NCI-H345 (cell line): Measurements from ENCODE around the gene GIPC1.
"Not testable (repeated sequence)": the region's sequence is repeated elsewhere in the genome, so short reads cannot be mapped to it uniquely, and the experiment has no call there.

ENCODE experiments used
- DNase-seq: peaks from one replicate; lab custom pipeline; 2025; lab: John Stamatoyannopoulos, UW

Gene GIPC1

GRCh38 chr19:14496029-14496833, at the start of gene GIPC1:
GIPC1 (minus strand) TSS chr19:14496127; CDS start chr19:14482976, 13,151 bp downstream.
- peak; percentile 93 for DNase-seq

- DNase-seq = no peak
These were observed 49.8 kb upstream of the GIPC1 start for GRCh38 chr19:14545716-14546082.

- DNase-seq = peak; percentile 96
These were observed 49.2 kb upstream of the GIPC1 start for GRCh38 chr19:14544977-14545715.

GRCh38 chr19:14544047-14544446, 48.1 kb upstream of the GIPC1 start:
- DNase-seq = no peak

GRCh38 chr19:14542711-14543328, 46.9 kb upstream of the GIPC1 start:
- no peak for DNase-seq

- DNase-seq = not testable (repeated sequence)
These were observed 46.1 kb upstream of the GIPC1 start for GRCh38 chr19:14541979-14542378.

GRCh38 chr19:14540741-14541525, 45.0 kb upstream of the GIPC1 start:
- DNase-seq = no peak

GRCh38 chr19:14536926-14537692, 41.2 kb upstream of the GIPC1 start:
- DNase-seq = no peak

GRCh38 chr19:14533450-14533849, 37.5 kb upstream of the GIPC1 start:
- no peak for DNase-seq

GRCh38 chr19:14530506-14530905, 34.6 kb upstream of the GIPC1 start:
- no peak for DNase-seq

- no peak for DNase-seq
These were observed 34.0 kb upstream of the GIPC1 start for GRCh38 chr19:14530005-14530348.

- peak; percentile 99 for DNase-seq
These were observed 33.5 kb upstream of the GIPC1 start, which contains the start of gene TECR for GRCh38 chr19:14529254-14530004. TECR (plus strand) TSS chr19:14529594; CDS start chr19:14529697, 103 bp downstream.

- DNase-seq = no peak
These were observed 32.7 kb upstream of the GIPC1 start for GRCh38 chr19:14528419-14529253.

GRCh38 chr19:14526423-14526822, 30.5 kb upstream of the GIPC1 start:
- DNase-seq = no peak

- DNase-seq = no peak
These were observed 29.8 kb upstream of the GIPC1 start for GRCh38 chr19:14525729-14526128.

- DNase-seq = no peak
These were observed 24.6 kb upstream of the GIPC1 start for GRCh38 chr19:14520543-14520942.

GRCh38 chr19:14519860-14520407, 24.0 kb upstream of the GIPC1 start:
- DNase-seq = no peak

GRCh38 chr19:14519245-14519859, 23.4 kb upstream of the GIPC1 start:
- no peak for DNase-seq
